Effector memory CD4-positive, alpha-beta T cell (primary cell): ENCODE results near the gene RIPOR1.
A peak's percentile ranks its signal among the peaks of the same experiment; 100 is the strongest.

Experiments used
- DNase-seq, 3 donors: peaks; one replicate each; pipeline ENCODE4 v3.0.0-alpha.2; 2020
- H3K27ac ChIP-seq: 2 replicates; pipeline ENCODE4 v1.7.0; 2013; ENCODE audit warnings: mild to moderate bottlenecking, low read length, moderate library complexity; ENCODE audit not compliant: insufficient read depth, poor library complexity, severe bottlenecking
- H3K27me3 ChIP-seq: replicated peaks from 2 replicates; pipeline ENCODE4 v1.7.0; 2013; ENCODE audit warnings: mild to moderate bottlenecking, low read length; ENCODE audit not compliant: insufficient read depth, control insufficient read depth, poor library complexity, severe bottlenecking
- H3K36me3 ChIP-seq: 2 replicates; pipeline ENCODE4 v1.7.0; 2013; ENCODE audit warnings: mild to moderate bottlenecking, low read length, moderate library complexity; ENCODE audit not compliant: control insufficient read depth, insufficient read depth
- H3K4me1 ChIP-seq: 2 replicates; pipeline ENCODE4 v1.7.0; 2013; ENCODE audit warnings: low read length, mild to moderate bottlenecking; ENCODE audit not compliant: control insufficient read depth, insufficient read depth, poor library complexity, severe bottlenecking
- H3K4me3 ChIP-seq: 2 replicates; pipeline ENCODE4 v1.7.0; 2013; ENCODE audit warnings: low read length, low read depth, mild to moderate bottlenecking; ENCODE audit not compliant: insufficient read depth, poor library complexity, severe bottlenecking
- H3K9me3 ChIP-seq: 2 replicates; pipeline ENCODE4 v1.7.0; 2013; ENCODE audit warnings: mild to moderate bottlenecking, low read length, moderate library complexity; ENCODE audit not compliant: control insufficient read depth

Gene RIPOR1

GRCh38 chr16:67544844-67545664, 16.4 kb downstream of the RIPOR1 start:
- H3K36me3 ChIP-seq = no peaks in the 10 kb centered on the region
- no peak for DNase-seq

GRCh38 chr16:67545665-67546024, 17.0 kb downstream of the RIPOR1 start:
- Histone ChIP-seq H3K4me3 (no peak overlapping the region), H3K4me1 (peaks cover 38% of the 10 kb centered on the region), H3K27ac (no peak overlapping the region), H3K27me3 (no peaks in the 10 kb centered on the region), H3K9me3 (no peaks in the 10 kb centered on the region), H3K36me3 (no peaks in the 10 kb centered on the region)
- no peak for DNase-seq

More at GRCh38 chr16:67544844-67545664, 16.4 kb downstream of the RIPOR1 start:
- Histone ChIP-seq H3K4me3 (no peak overlapping the region), H3K9me3 (no peaks in the 10 kb centered on the region), H3K27ac (no peak overlapping the region), H3K27me3 (no peaks in the 10 kb centered on the region), H3K4me1 (peaks cover 38% of the 10 kb centered on the region)

GRCh38 chr16:67546091-67546501, 17.5 kb downstream of the RIPOR1 start:
- H3K27me3 ChIP-seq = no peaks in the 10 kb centered on the region
- H3K9me3 ChIP-seq = no peaks in the 10 kb centered on the region
- no peaks in the 10 kb centered on the region for H3K36me3 ChIP-seq
- H3K4me1 ChIP-seq = peaks cover 38% of the 10 kb centered on the region
- DNase-seq = no peak
- H3K27ac ChIP-seq = no peak overlapping the region
- no peak overlapping the region for H3K4me3 ChIP-seq

GRCh38 chr16:67546761-67547422, 18.3 kb downstream of the RIPOR1 start:
- H3K36me3 ChIP-seq = no peaks in the 10 kb centered on the region

GRCh38 chr16:67547423-67548264, 19.0 kb downstream of the RIPOR1 start:
- Histone ChIP-seq H3K4me3 (peak overlapping the region; percentile 41), H3K9me3 (no peaks in the 10 kb centered on the region), H3K36me3 (no peaks in the 10 kb centered on the region), H3K27ac (peak overlapping the region; percentile 68), H3K27me3 (no peaks in the 10 kb centered on the region), H3K4me1 (peaks cover 33% of the 10 kb centered on the region)
- DNase-seq = peak; percentile 23 to 47 (median 46)

More at GRCh38 chr16:67546761-67547422, 18.3 kb downstream of the RIPOR1 start:
- H3K27ac ChIP-seq = peak overlapping the region; percentile 68
- peaks cover 36% of the 10 kb centered on the region for H3K4me1 ChIP-seq
- peak; percentile 51 to 65 (median 56) for DNase-seq
- no peaks in the 10 kb centered on the region for H3K27me3 ChIP-seq
- H3K4me3 ChIP-seq = peak overlapping the region; percentile 41
- H3K9me3 ChIP-seq = no peaks in the 10 kb centered on the region

- Histone ChIP-seq H3K4me1 (peaks cover 34% of the 10 kb centered on the region), H3K27ac (peak overlapping the region; percentile 68), H3K36me3 (no peaks in the 10 kb centered on the region)
Observed at GRCh38 chr16:67548265-67549126, 19.9 kb downstream of the RIPOR1 start.

GRCh38 chr16:67549240-67549639, 20.6 kb downstream of the RIPOR1 start:
- Histone ChIP-seq H3K4me3 (no peak overlapping the region), H3K36me3 (no peaks in the 10 kb centered on the region), H3K27me3 (no peaks in the 10 kb centered on the region), H3K27ac (peak overlapping the region; percentile 68), H3K9me3 (no peaks in the 10 kb centered on the region), H3K4me1 (peaks cover 34% of the 10 kb centered on the region)
- no peak for DNase-seq

More at GRCh38 chr16:67548265-67549126, 19.9 kb downstream of the RIPOR1 start:
- no peak overlapping the region for H3K4me3 ChIP-seq
- H3K9me3 ChIP-seq = no peaks in the 10 kb centered on the region
- H3K27me3 ChIP-seq = no peaks in the 10 kb centered on the region
- DNase-seq = no peak

- no peaks in the 10 kb centered on the region for H3K36me3 ChIP-seq
- H3K27ac ChIP-seq = no peak overlapping the region
- H3K9me3 ChIP-seq = no peaks in the 10 kb centered on the region
- H3K27me3 ChIP-seq = no peaks in the 10 kb centered on the region
- no peak for DNase-seq
- H3K4me3 ChIP-seq = no peak overlapping the region
- H3K4me1 ChIP-seq = peaks cover 34% of the 10 kb centered on the region
Observed at GRCh38 chr16:67549936-67550335, 21.3 kb downstream of the RIPOR1 start.

GRCh38 chr16:67551091-67551490, 22.5 kb downstream of the RIPOR1 start:
- H3K36me3 ChIP-seq = no peaks in the 10 kb centered on the region
- no peak for DNase-seq
- no peaks in the 10 kb centered on the region for H3K27me3 ChIP-seq
- no peaks in the 10 kb centered on the region for H3K9me3 ChIP-seq
- no peak overlapping the region for H3K4me3 ChIP-seq
- peaks cover 40% of the 10 kb centered on the region for H3K4me1 ChIP-seq
- no peak overlapping the region for H3K27ac ChIP-seq
